Measurements from ENCODE around the gene SHISA9.

- no peak for TF ChIP-seq POLR2AphosphoS5 (IDR thresholded peaks at IDR 0.05)
- no peak for TF ChIP-seq CTCF (IDR thresholded peaks at IDR 0.05)
- TF ChIP-seq EP300 (IDR thresholded peaks at IDR 0.05), result no peak
These were observed 129.4 kb downstream of the SHISA9 start for GRCh38 chr16:13030769-13031168.

All from stomach (tissue), 4 donors.